Mammary epithelial cell (primary cell): ENCODE results near the gene NPPC.

Source experiments
- CTCF ChIP-seq, 2 donors: IDR thresholded peaks in 1 of 2; conservative IDR thresholded peaks in 1 of 2; 2 replicates each; pipeline ENCODE4 v1.5.1; 2011 to 2012; ENCODE audit warnings: inconsistent platforms in 2 of 2, low read length in 2 of 2, mild to moderate bottlenecking in 2 of 2, control low read depth in 1 of 2, low read depth in 1 of 2; ENCODE audit not compliant: insufficient read depth in 1 of 2; ENCODE audit errors: extremely low read depth in 1 of 2
- EZH2 ChIP-seq: IDR thresholded peaks from 2 replicates; pipeline ENCODE4 v1.6.1; 2012; ENCODE audit warnings: low read length, inconsistent platforms, borderline replicate concordance

- TF ChIP-seq CTCF (conservative IDR thresholded peaks at IDR 0.05 in 1 of 2, IDR thresholded peaks at IDR 0.05 in 1 of 2; ENCODE audit: extremely low read depth in 1 of 2, insufficient read depth in 1 of 2, low read depth in 1 of 2, low read length in 2 of 2) (no peak), EZH2 (no peak)
These were observed 40.7 kb upstream of the NPPC start for GRCh38 chr2:231966886-231967285.
